T follicular helper cell (primary cell): ENCODE measurements around the gene BIRC6.

Experiments used
- DNase-seq: peaks from one replicate; pipeline ENCODE4 v3.0.0-alpha.2; 2020; ENCODE audit warnings: low read depth

The BIRC6 gene

GRCh38 chr2:32372519-32373182 is 15.8 kb downstream of the BIRC6 start:
- DNase-seq = no peak

DNA sequence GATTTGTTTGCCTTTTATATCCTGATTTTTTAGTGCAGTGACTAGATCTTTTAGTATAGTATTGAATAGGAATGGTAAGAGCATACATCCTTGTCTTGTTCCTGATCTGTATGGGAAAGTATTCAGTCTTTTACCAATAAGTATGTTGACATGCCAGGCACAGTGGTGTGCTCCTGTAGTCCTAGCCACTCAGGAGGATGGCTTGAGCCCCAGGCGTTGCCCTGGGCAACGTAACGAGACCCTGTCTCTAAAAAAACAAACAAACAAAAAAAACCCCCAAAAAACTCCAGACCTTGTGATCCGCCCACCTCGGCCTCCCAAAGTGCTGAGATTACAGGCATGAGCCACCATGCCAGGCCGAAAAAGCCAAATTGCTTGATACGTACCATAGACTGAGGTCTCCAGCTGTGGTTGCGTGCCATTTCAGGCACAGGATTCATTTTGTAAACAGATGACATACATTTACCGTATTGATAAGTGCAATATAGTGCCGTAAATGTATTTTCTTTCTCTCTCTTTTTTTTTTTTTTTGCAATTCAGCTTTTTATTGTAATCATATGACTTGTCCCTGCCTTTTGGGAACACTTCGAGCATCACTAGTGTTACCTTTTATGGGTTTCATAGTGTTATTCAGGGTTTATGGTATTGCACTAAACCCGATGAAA is 18.5 kb downstream of the BIRC6 start:
- DNase-seq = no peak

DNA sequence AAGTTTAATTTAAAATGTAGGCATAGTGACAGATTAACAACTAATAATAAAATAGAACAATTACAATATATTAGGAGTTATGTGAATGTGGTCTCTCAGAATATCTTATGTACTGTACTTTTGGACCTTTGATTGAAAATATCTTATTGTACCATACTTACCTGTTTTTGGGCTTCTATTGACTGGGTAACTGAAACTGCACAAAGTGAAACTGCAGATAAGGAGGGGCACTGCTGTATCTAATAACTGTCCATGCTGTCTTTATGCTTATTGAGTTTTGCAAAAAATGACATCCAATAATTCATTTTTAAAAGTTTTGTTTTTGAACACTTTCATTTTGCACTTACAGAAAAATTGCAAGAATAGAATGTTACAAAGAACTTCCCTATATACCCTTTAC is 19.9 kb downstream of the BIRC6 start:
- no peak for DNase-seq

DNA sequence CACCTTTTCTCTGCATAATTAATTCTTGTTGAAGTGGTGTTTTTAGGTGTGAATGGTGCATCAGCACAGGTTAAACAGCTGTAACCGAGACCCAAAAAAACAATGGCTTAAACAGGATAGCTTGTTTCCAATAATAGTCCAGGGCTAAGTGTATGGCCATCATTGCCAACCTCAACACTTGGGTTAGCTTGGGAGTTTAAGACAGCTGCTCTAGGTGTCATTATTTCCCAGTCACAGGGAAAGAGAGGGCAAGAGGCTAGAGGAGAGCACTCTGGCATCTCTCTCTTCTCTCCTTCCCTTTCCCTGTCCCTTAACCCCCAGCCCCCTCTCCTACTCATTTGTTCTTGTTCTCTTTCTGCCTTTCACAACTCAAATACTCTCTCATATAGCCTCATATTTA is 21.1 kb downstream of the BIRC6 start:
- no peak for DNase-seq

GRCh38 chr2:32379352-32379751 is 22.5 kb downstream of the BIRC6 start:
- no peak for DNase-seq

- no peak for DNase-seq
Observed at GRCh38 chr2:32383858-32384257, 27.0 kb downstream of the BIRC6 start.

- no peak for DNase-seq
Observed at GRCh38 chr2:32384529-32384928, 27.7 kb downstream of the BIRC6 start.

DNA sequence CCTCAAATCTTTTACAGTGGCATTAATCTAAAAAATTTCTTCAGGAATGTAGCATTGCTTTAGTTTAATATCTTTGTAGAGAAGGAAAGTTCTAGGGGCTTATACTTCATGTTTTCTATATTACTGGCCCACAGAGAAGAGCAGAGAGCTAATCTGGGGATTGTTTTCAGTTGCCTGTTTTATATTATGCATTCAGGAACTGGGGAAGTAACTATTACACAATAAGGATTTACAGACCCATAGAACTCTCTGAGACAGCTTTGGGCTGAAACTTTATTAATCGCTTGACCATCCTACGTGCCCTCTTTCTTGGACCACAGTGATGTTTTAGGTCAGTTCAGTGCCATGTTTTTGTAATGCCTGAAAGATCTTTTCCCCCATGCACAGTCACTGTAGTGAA is 29.9 kb downstream of the BIRC6 start:
- no peak for DNase-seq

GRCh38 chr2:32399221-32399620 is 42.4 kb downstream of the BIRC6 start:
- no peak for DNase-seq

GRCh38 chr2:32402091-32402490 is 45.3 kb downstream of the BIRC6 start:
- DNase-seq = no peak

GRCh38 chr2:32403782-32404181 is 47.0 kb downstream of the BIRC6 start:
- no peak for DNase-seq

DNA sequence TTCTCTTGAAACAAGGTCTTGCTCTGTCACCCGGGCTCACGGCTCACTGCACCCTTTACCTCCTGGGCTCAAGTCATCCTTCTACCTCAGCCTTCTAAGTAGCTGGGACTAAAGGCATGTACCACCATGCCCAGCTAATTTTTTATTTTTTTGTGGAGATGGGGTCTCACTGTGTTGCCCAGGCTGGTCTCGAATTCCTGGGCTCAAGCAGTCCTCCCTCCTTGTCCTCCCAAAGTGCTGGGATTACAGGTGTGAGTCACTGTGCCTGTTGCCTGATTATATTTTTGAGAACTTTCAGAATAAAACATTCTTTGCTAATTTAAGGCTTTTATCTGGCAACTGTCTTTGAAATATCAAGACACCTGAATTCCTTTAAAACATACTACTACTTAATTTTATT is 47.9 kb downstream of the BIRC6 start:
- no peak for DNase-seq

GRCh38 chr2:32416519-32416918 is 59.7 kb downstream of the BIRC6 start:
- no peak for DNase-seq

- DNase-seq = no peak
Observed at GRCh38 chr2:32417659-32418058, 60.8 kb downstream of the BIRC6 start.

- DNase-seq = no peak
Observed at GRCh38 chr2:32418778-32419177, 62.0 kb downstream of the BIRC6 start.

DNA sequence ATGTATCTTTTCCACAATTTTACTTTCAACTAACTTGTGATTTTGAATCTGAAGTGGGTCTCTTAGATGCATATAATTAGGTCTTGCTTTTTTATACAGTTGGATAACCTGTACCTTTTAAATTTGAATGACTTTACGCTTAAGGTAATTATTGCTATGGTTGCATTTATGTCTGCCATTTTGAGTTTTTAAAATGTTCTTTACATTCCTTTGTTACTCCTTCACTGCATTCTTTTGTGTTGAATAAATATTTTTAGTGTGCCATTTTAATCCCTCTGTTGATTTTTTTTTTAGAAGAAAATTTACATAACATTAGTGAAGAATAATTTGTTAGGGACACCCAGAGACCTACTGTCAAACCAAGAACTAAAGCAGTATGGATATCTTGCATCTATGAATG is 65.3 kb downstream of the BIRC6 start:
- no peak for DNase-seq

DNA sequence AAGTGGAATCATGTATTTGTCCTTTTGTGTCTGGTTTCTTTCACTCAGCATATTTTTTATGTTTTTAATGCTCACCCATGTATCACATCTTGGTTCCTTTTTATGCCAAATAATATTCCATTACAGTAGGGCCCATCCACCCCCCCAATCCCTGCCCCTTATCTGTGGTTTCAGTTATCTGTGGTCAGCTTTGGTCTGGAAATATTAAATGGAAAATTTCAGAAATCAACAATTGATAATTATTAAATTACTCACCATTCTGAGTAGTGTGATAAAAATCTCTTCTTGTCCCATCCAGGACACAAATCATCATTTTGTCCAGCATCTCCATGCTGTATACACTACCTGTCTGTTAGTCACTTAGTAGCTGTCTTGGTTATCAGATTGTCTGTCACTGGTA is 66.7 kb downstream of the BIRC6 start:
- no peak for DNase-seq

DNA sequence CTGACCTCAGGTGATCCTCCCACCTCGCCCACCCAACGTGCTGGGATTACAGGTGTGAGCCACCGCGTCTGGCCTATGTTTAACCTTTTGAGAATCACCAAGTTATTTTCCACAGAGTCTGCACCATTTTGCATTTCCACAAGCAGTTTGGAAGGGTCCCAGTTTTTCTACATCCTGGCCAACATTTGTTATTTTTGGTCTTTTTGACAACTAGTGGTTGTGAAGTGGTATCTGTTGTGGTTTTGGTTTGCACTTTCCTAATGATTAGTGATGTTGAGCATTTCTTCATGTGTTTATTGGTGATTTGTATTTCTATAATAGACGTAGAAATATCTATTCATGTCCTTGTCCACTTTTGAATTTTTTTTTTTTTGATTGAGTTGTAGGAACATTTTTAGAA is 67.9 kb downstream of the BIRC6 start:
- DNase-seq = no peak

- no peak for DNase-seq
Observed at GRCh38 chr2:32425719-32426141, 68.9 kb downstream of the BIRC6 start.

DNA sequence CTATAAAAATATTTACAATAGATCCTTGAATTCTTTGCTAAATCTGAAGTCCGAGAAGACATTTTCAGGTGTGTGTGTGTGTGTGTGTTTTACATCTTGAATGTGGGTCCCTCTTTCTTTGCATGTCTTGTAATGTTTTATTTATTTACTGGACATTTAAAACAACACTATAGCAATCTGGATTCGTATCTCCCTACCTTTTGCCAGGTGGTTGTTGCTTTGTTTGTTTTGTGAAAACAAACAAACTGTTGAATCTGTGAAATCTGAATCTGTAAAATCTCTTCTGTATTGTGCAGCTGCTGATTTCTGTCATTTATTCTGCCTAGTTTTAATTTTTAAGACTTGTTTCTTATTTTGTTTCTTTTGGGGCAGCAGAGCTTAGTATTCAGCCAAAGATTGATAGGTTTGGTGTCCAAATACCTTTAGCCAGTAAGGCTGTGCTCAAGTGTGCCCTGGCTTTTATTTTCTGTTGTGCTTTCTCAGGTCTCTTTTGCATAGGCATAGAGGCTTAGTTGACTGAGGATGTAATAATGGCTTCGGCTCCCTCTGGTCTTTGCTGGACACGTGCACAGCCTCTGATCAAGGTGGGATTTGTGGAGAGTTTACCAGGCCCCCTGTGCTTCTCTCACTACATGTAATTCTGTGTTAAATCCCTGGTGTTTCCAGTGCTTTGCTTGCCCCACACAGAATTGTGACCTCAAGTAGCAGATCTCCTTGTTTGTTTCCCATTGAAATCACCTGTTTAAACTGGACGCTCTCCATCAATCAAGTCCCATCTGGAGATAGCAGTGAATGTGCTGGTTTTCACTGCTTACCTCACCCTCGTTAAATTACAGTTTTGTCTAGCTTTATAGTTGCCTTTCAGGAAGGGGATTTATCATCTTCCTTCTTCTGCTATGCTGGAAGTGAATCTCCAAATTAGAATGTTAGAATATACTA is 71.1 kb downstream of the BIRC6 start:
- DNase-seq = no peak

DNA sequence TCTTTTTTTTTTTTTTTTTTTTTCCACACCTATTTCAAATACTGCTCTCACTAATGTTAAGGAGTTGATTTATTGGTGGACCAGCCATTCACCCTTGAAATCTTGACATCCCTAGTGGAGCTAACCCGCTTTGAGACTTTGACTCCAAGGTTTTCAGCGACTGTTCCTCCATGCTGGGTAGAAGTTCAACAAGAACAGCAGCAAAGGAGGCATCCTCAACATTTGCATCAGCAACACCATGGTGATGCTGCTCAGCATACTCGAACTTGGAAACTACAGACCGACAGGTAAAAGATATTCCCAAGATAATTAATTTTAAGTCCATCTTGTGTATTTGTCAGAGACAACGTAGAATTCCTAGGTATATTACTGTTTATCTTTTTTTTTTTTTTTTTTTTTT is 74.0 kb downstream of the BIRC6 start:
- DNase-seq = no peak

DNA sequence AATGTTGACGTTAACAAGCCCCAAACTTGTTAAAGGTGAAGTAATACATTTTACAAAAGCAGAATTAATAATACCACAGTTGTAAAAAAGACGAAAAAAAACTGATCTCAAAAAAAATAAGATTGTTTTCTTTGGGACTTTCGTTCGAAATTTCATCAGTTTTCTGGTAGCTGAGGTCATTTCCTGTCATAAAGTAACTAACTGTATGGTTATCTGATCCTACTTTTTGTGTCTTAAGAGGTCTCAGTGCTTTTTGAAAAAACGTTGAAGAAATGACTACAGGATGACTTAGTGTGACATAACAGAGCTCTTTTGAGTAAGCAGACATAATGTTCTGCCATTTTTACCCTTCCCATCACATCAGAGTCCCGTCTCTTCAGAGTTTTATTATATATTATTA is 79.3 kb downstream of the BIRC6 start:
- DNase-seq = no peak

DNA sequence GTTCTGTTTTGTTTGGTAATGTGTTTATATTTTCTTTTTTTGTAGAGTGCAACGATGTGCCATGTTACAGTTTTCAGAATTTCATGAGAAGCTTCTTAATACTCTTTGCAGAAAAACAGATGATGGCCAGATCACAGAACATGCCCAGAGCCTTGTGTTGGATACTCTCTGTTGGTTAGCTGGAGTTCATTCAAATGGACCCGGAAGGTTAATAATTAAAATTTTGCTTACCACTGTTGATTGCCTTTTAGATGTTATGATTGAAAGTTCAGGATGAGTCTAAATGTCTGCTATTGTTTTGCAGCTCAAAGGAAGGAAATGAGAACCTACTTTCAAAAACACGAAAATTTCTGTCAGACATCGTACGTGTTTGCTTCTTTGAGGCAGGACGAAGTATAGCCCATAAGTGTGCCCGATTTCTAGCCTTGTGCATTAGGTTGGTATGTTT is 85.2 kb downstream of the BIRC6 start:
- no peak for DNase-seq
